WTC11 (cell line): ENCODE data around the gene TRAFD1. TPM values are rescaled to one million over a fixed set of nuclear protein-coding genes. Genes with fewer than 3 reads are reported as not detected.

Source experiments
- ATAC-seq: fragments of 200-7000 bp; cut with Tn5 transposase; 2 replicates; pipeline ENCODE4 v1.10.0; 2021; ENCODE audit warnings: mild to moderate bottlenecking, moderate library complexity
- CTCF ChIA-PET: fragments of 300-600 bp; sonication (Branson Sonifier 250); formaldehyde crosslinking; loops from one replicate; lab custom pipeline; 2021; ENCODE audit warnings: antibody characterized with exemption; lab: Charles Lee
- POLR2A ChIA-PET: fragments of 350-600 bp; sonication (Branson Sonifier 250); formaldehyde crosslinking; loops from one replicate; lab custom pipeline; 2021; ENCODE audit warnings: antibody characterized with exemption; lab: Charles Lee
- DNase-seq: peaks from one replicate; pipeline ENCODE4 v3.0.0; 2021; ENCODE audit warnings: low spot score
- H3K27ac Mint-ChIP-seq: 2 replicates; pipeline ENCODE4 v1.8.0; 2021; ENCODE audit warnings: mixed read lengths
- H3K27me3 Mint-ChIP-seq: 2 replicates; pipeline ENCODE4 v1.8.0; 2021; ENCODE audit warnings: low read depth, mild to moderate bottlenecking, moderate library complexity, mixed read lengths
- H3K36me3 Mint-ChIP-seq: 2 replicates; pipeline ENCODE4 v1.8.0; 2021; ENCODE audit warnings: mixed read lengths
- H3K4me1 Mint-ChIP-seq: 2 replicates; pipeline ENCODE4 v1.8.0; 2022; ENCODE audit warnings: mixed read lengths
- H3K4me3 Mint-ChIP-seq: 2 replicates; pipeline ENCODE4 v1.8.0; 2021; ENCODE audit warnings: mild to moderate bottlenecking, moderate library complexity, mixed read lengths
- H3K9me3 Mint-ChIP-seq: 2 replicates; pipeline ENCODE4 v1.8.0; 2021; ENCODE audit warnings: mixed read lengths
- AFF4 ChIP-seq: sonication (generic); formaldehyde crosslinking; IDR thresholded peaks from 2 replicates; pipeline ENCODE4 v1.8.1; 2023; ENCODE audit warnings: mild to moderate bottlenecking, missing genetic modification reagents, borderline replicate concordance
- ATF2 ChIP-seq: sonication (generic); formaldehyde crosslinking; IDR thresholded peaks from 2 replicates; pipeline ENCODE4 v1.8.1; 2022; ENCODE audit warnings: low read depth, missing genetic modification reagents, borderline replicate concordance
- ATF3 ChIP-seq: sonication (generic); formaldehyde crosslinking; conservative IDR thresholded peaks from 2 replicates; pipeline ENCODE4 v1.8.1; 2022; ENCODE audit warnings: mild to moderate bottlenecking, missing genetic modification reagents
- CREB1 ChIP-seq: sonication (generic); formaldehyde crosslinking; IDR thresholded peaks from 2 replicates; pipeline ENCODE4 v1.8.0; 2023; ENCODE audit warnings: mild to moderate bottlenecking, missing genetic modification reagents
- E2F4 ChIP-seq: sonication (generic); formaldehyde crosslinking; IDR thresholded peaks from 2 replicates; pipeline ENCODE4 v1.8.1; 2022; ENCODE audit warnings: low read depth, mild to moderate bottlenecking, moderate library complexity, missing genetic modification reagents, borderline replicate concordance
- EMX1 ChIP-seq: fragments of 250-450 bp; sonication (Bioruptor Pico); IDR thresholded peaks from 2 replicates; pipeline ENCODE4 v1.8.0; 2021; ENCODE audit warnings: mild to moderate bottlenecking
- FOXK1 ChIP-seq: sonication (generic); formaldehyde crosslinking; IDR thresholded peaks from 2 replicates; pipeline ENCODE4 v1.8.0; 2022; ENCODE audit warnings: mild to moderate bottlenecking, moderate library complexity, missing genetic modification reagents
- GTF2I ChIP-seq: fragments of 250-450 bp; sonication (Bioruptor Pico); conservative IDR thresholded peaks from 2 replicates; pipeline ENCODE4 v1.4.0; 2021; ENCODE audit warnings: mild to moderate bottlenecking
- IRF1 ChIP-seq: sonication (generic); formaldehyde crosslinking; IDR thresholded peaks from 2 replicates; pipeline ENCODE4 v1.8.0; 2023; ENCODE audit warnings: missing genetic modification reagents
- JAZF1 ChIP-seq: fragments of 250-450 bp; sonication (Bioruptor Pico); IDR thresholded peaks from 2 replicates; pipeline ENCODE4 v1.9.0; 2021; ENCODE audit warnings: moderate library complexity, mild to moderate bottlenecking, inconsistent platforms
- JUN ChIP-seq: sonication (generic); formaldehyde crosslinking; IDR thresholded peaks from 2 replicates; pipeline ENCODE4 v1.8.0; 2023; ENCODE audit warnings: mild to moderate bottlenecking, missing genetic modification reagents
- KAT7 ChIP-seq: sonication (generic); formaldehyde crosslinking; IDR thresholded peaks from 2 replicates; pipeline ENCODE4 v1.8.1; 2023; ENCODE audit warnings: missing genetic modification reagents, mild to moderate bottlenecking, borderline replicate concordance
- MAX ChIP-seq: sonication (generic); formaldehyde crosslinking; IDR thresholded peaks from 2 replicates; pipeline ENCODE4 v1.8.0; 2022; ENCODE audit warnings: mild to moderate bottlenecking, missing genetic modification reagents
- MXD4 ChIP-seq: fragments of 250-450 bp; sonication (Bioruptor Pico); IDR thresholded peaks from 2 replicates; pipeline ENCODE4 v1.8.0; 2021; ENCODE audit warnings: mild to moderate bottlenecking, moderate library complexity, borderline replicate concordance
- NFYB ChIP-seq: sonication (generic); formaldehyde crosslinking; conservative IDR thresholded peaks from 2 replicates; pipeline ENCODE4 v1.8.0; 2022; ENCODE audit warnings: low read depth, missing genetic modification reagents
- PREB ChIP-seq: sonication (generic); formaldehyde crosslinking; IDR thresholded peaks from 2 replicates; pipeline ENCODE4 v1.8.1; 2022; ENCODE audit warnings: mild to moderate bottlenecking, missing genetic modification reagents, moderate library complexity, borderline replicate concordance
- TEAD1 ChIP-seq: sonication (generic); formaldehyde crosslinking; IDR thresholded peaks from 2 replicates; pipeline ENCODE4 v1.8.0; 2022; ENCODE audit warnings: mild to moderate bottlenecking, missing genetic modification reagents
- TP53 ChIP-seq: sonication (generic); formaldehyde crosslinking; IDR thresholded peaks from 2 replicates; pipeline ENCODE4 v1.8.1; 2023; ENCODE audit warnings: mild to moderate bottlenecking, missing genetic modification reagents
- ZBTB43 ChIP-seq: sonication (generic); formaldehyde crosslinking; IDR thresholded peaks from 2 replicates; pipeline ENCODE4 v1.8.1; 2023; ENCODE audit warnings: mild to moderate bottlenecking, missing genetic modification reagents
- ZMAT4 ChIP-seq: fragments of 250-450 bp; sonication (Bioruptor Pico); IDR thresholded peaks from 2 replicates; pipeline ENCODE4 v1.9.0; 2021; ENCODE audit warnings: mild to moderate bottlenecking
- ZNF425 ChIP-seq: fragments of 250-450 bp; sonication (Bioruptor Pico); conservative IDR thresholded peaks from 2 replicates; pipeline ENCODE4 v1.9.0; 2021; ENCODE audit warnings: mild to moderate bottlenecking
- total RNA-seq: library from RNA; stranded (reverse); gene quantifications from 3 replicates; pipeline ENCODE4 v1.2.3, GENCODE V29; 2021

Gene TRAFD1
- total RNA-seq, 1 experiment from 2014 or later: 25.1 TPM

- Mint-ChIP-seq H3K36me3 (no peaks in the 10 kb centered on the region), H3K9me3 (no peaks in the 10 kb centered on the region), H3K4me1 (0 out of 2 replicates have a peak, but pooled peaks cover 3% of the 10 kb centered on the region), H3K27me3 (no peaks in the 10 kb centered on the region), H3K4me3 (no peak overlapping the region), H3K27ac (0 out of 2 replicates have a peak overlapping the region, but pooled peaks have one; percentile 55)
- TF ChIP-seq JAZF1 (CRISPR knock-in tag) (no peak), CREB1 (CRISPR knock-in tag) (no peak), MAX (no peak), KAT7 (CRISPR knock-in tag) (no peak), ATF2 (no peak), IRF1 (CRISPR knock-in tag) (no peak), JUN (CRISPR knock-in tag) (no peak), ZBTB43 (CRISPR knock-in tag) (no peak), E2F4 (no peak), FOXK1 (no peak), EMX1 (CRISPR knock-in tag) (no peak), NFYB (CRISPR knock-in tag) (no peak), TP53 (CRISPR knock-in tag) (no peak), ZMAT4 (CRISPR knock-in tag) (no peak), MXD4 (CRISPR knock-in tag) (no peak)
- ChIA-PET POLR2A (no interaction called here), CTCF (interaction anchor here (0.5 to 1.3 kb wide), 4 partner anchors 30 to 299 kb away, joined by 3 to 6 read pairs (median 4); no protein-coding TSS in a partner anchor)
- ATAC-seq (no peak; the same call in 1 of the 2 replicates), DNase-seq (no peak)
Observed at GRCh38 chr12:112167718-112168525, 42.6 kb downstream of the TRAFD1 start.

- Mint-ChIP-seq H3K4me1 (0 out of 2 replicates have a peak, but pooled peaks cover 3% of the 10 kb centered on the region), H3K36me3 (no peaks in the 10 kb centered on the region), H3K27ac (peak overlapping the region; percentile 55; the same call in 1 of the 2 replicates), H3K4me3 (no peak overlapping the region), H3K9me3 (no peaks in the 10 kb centered on the region), H3K27me3 (no peaks in the 10 kb centered on the region)
- POLR2A ChIA-PET: no interaction called here
- DNase-seq: no peak
- CTCF ChIA-PET: interaction anchor here (1.3 kb wide), 1 partner anchor 29 kb away, joined by 6 read pairs; no protein-coding TSS in a partner anchor
- ATAC-seq: no peak
- no peak for TF ChIP-seq ZNF425
- no peak for TF ChIP-seq ATF3 (CRISPR knock-in tag)
- TF ChIP-seq GTF2I (CRISPR knock-in tag): no peak
- no peak for TF ChIP-seq AFF4
- no peak for TF ChIP-seq PREB (CRISPR knock-in tag)
- TF ChIP-seq TEAD1 (CRISPR knock-in tag): no peak
Observed at GRCh38 chr12:112168561-112168971, 43.2 kb downstream of the TRAFD1 start.
